Measurements from ENCODE around the gene PRDM11.

GRCh38 chr11:45274206-45274605, 127.8 kb downstream of the PRDM11 start:
- TF ChIP-seq, protein P1, sequence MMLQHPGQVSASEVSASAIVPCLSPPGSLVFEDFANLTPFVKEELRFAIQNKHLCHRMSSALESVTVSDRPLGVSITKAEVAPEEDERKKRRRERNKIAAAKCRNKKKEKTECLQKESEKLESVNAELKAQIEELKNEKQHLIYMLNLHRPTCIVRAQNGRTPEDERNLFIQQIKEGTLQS (IDR thresholded peaks at IDR 0.05; ENCODE audit: insufficient read depth, low read depth, low read length) = no peak
- TF ChIP-seq, protein P2, sequence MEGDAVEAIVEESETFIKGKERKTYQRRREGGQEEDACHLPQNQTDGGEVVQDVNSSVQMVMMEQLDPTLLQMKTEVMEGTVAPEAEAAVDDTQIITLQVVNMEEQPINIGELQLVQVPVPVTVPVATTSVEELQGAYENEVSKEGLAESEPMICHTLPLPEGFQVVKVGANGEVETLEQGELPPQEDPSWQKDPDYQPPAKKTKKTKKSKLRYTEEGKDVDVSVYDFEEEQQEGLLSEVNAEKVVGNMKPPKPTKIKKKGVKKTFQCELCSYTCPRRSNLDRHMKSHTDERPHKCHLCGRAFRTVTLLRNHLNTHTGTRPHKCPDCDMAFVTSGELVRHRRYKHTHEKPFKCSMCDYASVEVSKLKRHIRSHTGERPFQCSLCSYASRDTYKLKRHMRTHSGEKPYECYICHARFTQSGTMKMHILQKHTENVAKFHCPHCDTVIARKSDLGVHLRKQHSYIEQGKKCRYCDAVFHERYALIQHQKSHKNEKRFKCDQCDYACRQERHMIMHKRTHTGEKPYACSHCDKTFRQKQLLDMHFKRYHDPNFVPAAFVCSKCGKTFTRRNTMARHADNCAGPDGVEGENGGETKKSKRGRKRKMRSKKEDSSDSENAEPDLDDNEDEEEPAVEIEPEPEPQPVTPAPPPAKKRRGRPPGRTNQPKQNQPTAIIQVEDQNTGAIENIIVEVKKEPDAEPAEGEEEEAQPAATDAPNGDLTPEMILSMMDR (IDR thresholded peaks at IDR 0.05; ENCODE audit: control extremely low read depth in 1 of 3, insufficient read depth in 1 of 3, low read depth in 1 of 3, low read length in 3 of 3) = no peak
- no peak for TF ChIP-seq SP1 (IDR thresholded peaks at IDR 0.05; ENCODE audit: low read depth, low read length)
- TF ChIP-seq EZH2 (IDR thresholded peaks at IDR 0.05; ENCODE audit: low read depth, low read length, severe bottlenecking) = no peak
- no peak for TF ChIP-seq TBP (IDR thresholded peaks at IDR 0.05; ENCODE audit: low read depth, low read length)
- no peak for TF ChIP-seq JUN (IDR thresholded peaks at IDR 0.05; ENCODE audit: low read depth, low read length)
- TF ChIP-seq TAF1 (IDR thresholded peaks at IDR 0.05; ENCODE audit: low read depth, low read length) = no peak
- TF ChIP-seq RAD21 (IDR thresholded peaks at IDR 0.05 in 1 of 2, conservative IDR thresholded peaks at IDR 0.05 in 1 of 2; ENCODE audit: low read depth in 2 of 2, low read length in 2 of 2) = no peak
- no peak for TF ChIP-seq POLR2A (IDR thresholded peaks at IDR 0.05; ENCODE audit: control extremely low read depth in 1 of 2, low read depth in 2 of 2, low read length in 2 of 2)
- no peak for TF ChIP-seq JUND (IDR thresholded peaks at IDR 0.05; ENCODE audit: low read length)
- TF ChIP-seq RFX5 (IDR thresholded peaks at IDR 0.05; ENCODE audit: borderline replicate concordance, low read depth, low read length) = no peak
- TF ChIP-seq PHF8 (conservative IDR thresholded peaks at IDR 0.05; ENCODE audit: low read depth, low read length) = no peak

Data from H1 (cell line).